HCT116 (cell line): ENCODE results near the gene DOCK11. TPM values are rescaled to one million over a fixed set of nuclear protein-coding genes. Genes with fewer than 3 reads are reported as not detected.

Experiments used
- ATAC-seq: fragments of 200-7000 bp; cut with Tn5 transposase; 2 replicates; pipeline ENCODE4 v1.9.1; 2020; ENCODE audit warnings: mild to moderate bottlenecking, moderate library complexity
- BruUV-seq: library from RNA; stranded (reverse); fragments of 400-500 nt; replicated peaks from 2 replicates; lab custom pipeline; 2021; lab: Mats Ljungman, UMichigan
- CTCF ChIA-PET: fragments of 300-600 bp; sonication (Branson Sonifier 250); formaldehyde crosslinking; loops from one replicate; lab custom pipeline; 2021; ENCODE audit warnings: antibody characterized with exemption; lab: Charles Lee
- POLR2A ChIA-PET: fragments of 300-600, 350-600 bp; sonication (Branson Sonifier 250); formaldehyde crosslinking; loops from one replicate; lab custom pipeline; 2021; ENCODE audit warnings: antibody characterized with exemption; lab: Charles Lee
- RAD21 ChIA-PET, 2 experiments: fragments of 300-600 bp; sonication (Branson Sonifier 250); formaldehyde crosslinking; loops; one replicate each; lab custom pipeline; 2023; ENCODE audit warnings: low total read pairs in 2 of 2; ENCODE audit not compliant: uncharacterized antibody in 2 of 2, unreplicated experiment in 2 of 2, low non-redundant PET in 1 of 2; lab: Charles Lee
- DNase-seq: peaks from one replicate; pipeline ENCODE4 v3.0.0-alpha.2; 2010; ENCODE audit warnings: low read depth, low spot score
- H2AFZ ChIP-seq: fragments of 200-600 bp; shearing (Covaris generic), sonication (generic); 2 replicates; pipeline ENCODE4 v1.6.1; 2017; ENCODE audit warnings: low read depth, mixed run types, mixed read lengths, antibody characterized with exemption, low read length; ENCODE audit not compliant: poor library complexity, severe bottlenecking
- H3K27ac ChIP-seq: 2 replicates; pipeline ENCODE4 v1.5.1; 2012; ENCODE audit warnings: low read depth, low read length
- H3K27me3 ChIP-seq: fragments of 200-600 bp; sonication (generic); 2 replicates; pipeline ENCODE4 v1.6.1; 2016; ENCODE audit warnings: mixed run types, low read length, mixed read lengths; ENCODE audit not compliant: insufficient read depth
- H3K36me3 ChIP-seq, 2 experiments: fragments of 200-500 bp in 1 of 2; fragments of 200-600 bp in 1 of 2; sonication (Bioruptor generic) in 1 of 2; sonication (generic) in 1 of 2; 2 replicates each; pipeline versions ENCODE4 v1.5.1 to v1.6.1; 2014 to 2016; ENCODE audit warnings: low read length in 2 of 2, inconsistent platforms in 1 of 2, mixed read lengths in 1 of 2, mixed run types in 1 of 2; ENCODE audit not compliant: insufficient read depth in 2 of 2, control insufficient read depth in 1 of 2
- H3K4me1 ChIP-seq, 2 experiments: fragments of 200-600 bp in 1 of 2; sonication (generic) in 1 of 2; 2 replicates each; pipeline versions ENCODE4 v1.5.1 to v1.6.1; 2012 to 2017; ENCODE audit warnings: low read length in 2 of 2, inconsistent platforms in 1 of 2, mild to moderate bottlenecking in 1 of 2, mixed read lengths in 1 of 2, mixed run types in 1 of 2, moderate library complexity in 1 of 2; ENCODE audit not compliant: insufficient read depth in 2 of 2, control insufficient read depth in 1 of 2
- H3K4me2 ChIP-seq: fragments of 200-600 bp; sonication (generic); 2 replicates; pipeline ENCODE4 v1.6.1; 2017; ENCODE audit warnings: mixed run types, low read length, mixed read lengths
- H3K4me3 ChIP-seq, 2 experiments: fragments of 200-600 bp in 1 of 2; sonication (generic) in 1 of 2; replicated peaks in 1 of 2; 2 replicates each; pipeline ENCODE4 v1.5.1; 2011 to 2016; ENCODE audit warnings: low read length in 2 of 2, control low read depth in 1 of 2, low read depth in 1 of 2, mild to moderate bottlenecking in 1 of 2, mixed read lengths in 1 of 2, mixed run types in 1 of 2
- H3K79me2 ChIP-seq: fragments of 200-600 bp; sonication (generic); 2 replicates; pipeline ENCODE4 v1.6.1; 2017; ENCODE audit warnings: mild to moderate bottlenecking, mixed run types, low read length, moderate library complexity, mixed read lengths; ENCODE audit not compliant: insufficient read depth
- H3K9ac ChIP-seq: fragments of 200-600 bp; sonication (generic); 2 replicates; pipeline ENCODE4 v1.6.1; 2016; ENCODE audit warnings: low read length, mixed read lengths
- H3K9me2 ChIP-seq: fragments of 200-600 bp; sonication (generic), shearing (Covaris generic); 2 replicates; pipeline ENCODE4 v1.6.1; 2017; ENCODE audit warnings: mixed run types, mild to moderate bottlenecking, moderate library complexity; ENCODE audit not compliant: insufficient read depth
- H3K9me3 ChIP-seq, 2 experiments: fragments of 200-500 bp in 1 of 2; fragments of 200-600 bp in 1 of 2; sonication (Bioruptor generic) in 1 of 2; sonication (generic) in 1 of 2; 2 replicates each; pipeline ENCODE4 v1.6.1; 2014 to 2017; ENCODE audit warnings: low read length in 2 of 2, mixed read lengths in 2 of 2, inconsistent platforms in 1 of 2, low read depth in 1 of 2, mild to moderate bottlenecking in 1 of 2, mixed run types in 1 of 2, moderate library complexity in 1 of 2; ENCODE audit not compliant: control insufficient read depth in 1 of 2, insufficient read depth in 1 of 2
- H4K20me1 ChIP-seq: fragments of 200-600 bp; sonication (generic), shearing (Covaris generic); 2 replicates; pipeline ENCODE4 v1.6.1; 2017; ENCODE audit warnings: mixed run types, mild to moderate bottlenecking, moderate library complexity; ENCODE audit not compliant: insufficient read depth
- ATF3 ChIP-seq: IDR thresholded peaks from 2 replicates; pipeline ENCODE4 v1.6.1; 2012
- CBX3 ChIP-seq: IDR thresholded peaks from 2 replicates; pipeline ENCODE4 v1.6.1; 2012; ENCODE audit warnings: low read depth
- CTCF ChIP-seq, 3 experiments: fragments of 200-600 bp in 1 of 3; sonication (generic) in 1 of 3; IDR thresholded peaks in 2 of 3; conservative IDR thresholded peaks in 1 of 3; 2 replicates each; pipeline ENCODE4 v1.5.1; 2012 to 2017; ENCODE audit warnings: low read depth in 2 of 3, low read length in 2 of 3, antibody characterized with exemption in 1 of 3, borderline replicate concordance in 1 of 3, control low read depth in 1 of 3, mild to moderate bottlenecking in 1 of 3, mixed read lengths in 1 of 3, mixed run types in 1 of 3, moderate library complexity in 1 of 3; ENCODE audit not compliant: insufficient read depth in 1 of 3
- ELF1 ChIP-seq: IDR thresholded peaks from 2 replicates; pipeline ENCODE4 v1.6.1; 2012; ENCODE audit warnings: low read depth, borderline replicate concordance
- EZH2 ChIP-seq: fragments of 200-600 bp; sonication (generic); IDR thresholded peaks from 2 replicates; pipeline ENCODE4 v1.6.1; 2017; ENCODE audit warnings: antibody characterized with exemption, mixed run types
- EZH2phosphoT487 ChIP-seq: fragments of 200-600 bp; IDR thresholded peaks from 2 replicates; pipeline ENCODE4 v1.6.1; 2018; ENCODE audit warnings: antibody characterized with exemption, borderline replicate concordance
- JUND ChIP-seq: IDR thresholded peaks from 2 replicates; pipeline ENCODE4 v1.6.1; 2012
- MAX ChIP-seq: IDR thresholded peaks from 2 replicates; pipeline ENCODE4 v1.6.1; 2012
- POLR2A ChIP-seq: IDR thresholded peaks from 2 replicates; pipeline ENCODE4 v1.7.0; 2011; ENCODE audit warnings: borderline replicate concordance; ENCODE audit not compliant: insufficient read depth, insufficient read length; ENCODE audit errors: extremely low read depth
- POLR2AphosphoS5 ChIP-seq: IDR thresholded peaks from 2 replicates; pipeline ENCODE4 v1.6.1; 2011; ENCODE audit warnings: mild to moderate bottlenecking, low read depth, low read length, moderate library complexity
- RAD21 ChIP-seq: IDR thresholded peaks from 2 replicates; pipeline ENCODE4 v1.6.1; 2012; ENCODE audit warnings: low read depth, mild to moderate bottlenecking
- REST ChIP-seq: IDR thresholded peaks from 2 replicates; pipeline ENCODE4 v1.6.1; 2012; ENCODE audit warnings: low read depth
- SIN3A ChIP-seq: IDR thresholded peaks from 2 replicates; pipeline ENCODE4 v1.6.1; 2012; ENCODE audit warnings: low read depth
- SP1 ChIP-seq: IDR thresholded peaks from 2 replicates; pipeline ENCODE4 v1.6.1; 2012; ENCODE audit warnings: low read depth
- SRF ChIP-seq: IDR thresholded peaks from 2 replicates; pipeline ENCODE4 v1.6.1; 2012; ENCODE audit warnings: low read depth
- YY1 ChIP-seq: IDR thresholded peaks from 2 replicates; pipeline ENCODE4 v1.6.1; 2011; ENCODE audit warnings: low read length, low read depth, moderate library complexity, mild to moderate bottlenecking; ENCODE audit not compliant: insufficient replicate concordance; ENCODE audit errors: extremely low read depth
- ZBTB33 ChIP-seq: IDR thresholded peaks from 2 replicates; pipeline ENCODE4 v1.6.1; 2011; ENCODE audit warnings: mild to moderate bottlenecking, low read length, moderate library complexity; ENCODE audit not compliant: insufficient replicate concordance; ENCODE audit errors: extremely low read depth
- ZFX ChIP-seq: fragments of 450-650 bp; IDR thresholded peaks from 2 replicates; pipeline ENCODE4 v1.6.1; 2017
- ZNF274 ChIP-seq: fragments of 200-500 bp; sonication (Bioruptor generic); IDR thresholded peaks from 2 replicates; pipeline ENCODE4 v1.6.1; 2014; ENCODE audit warnings: mild to moderate bottlenecking, low read depth, low read length, inconsistent platforms
- intact Hi-C: fragments of 100-400 bp; cut with micrococcal nuclease; formaldehyde crosslinking; loops from 2 replicates; pipeline ENCODE4 v1.10.0; 2022
- total RNA-seq: library from RNA; stranded (reverse); gene quantifications from one replicate; pipeline ENCODE4 v1.2.1, GENCODE V29; 2021; ENCODE audit not compliant: unreplicated experiment

Gene DOCK11
- total RNA-seq, 1 experiment from 2014 or later, result 0.59 TPM

- CTCF ChIA-PET, result no interaction called here
- no TSS peak for BruUV-seq
- H3K9ac ChIP-seq, result no peak overlapping the region
- no peaks in the 10 kb centered on the region for H4K20me1 ChIP-seq
- no peak overlapping the region for H3K4me2 ChIP-seq
- H3K4me3 ChIP-seq, result no peak overlapping the region
- no peaks in the 10 kb centered on the region for H3K4me1 ChIP-seq
- RAD21 ChIA-PET, result no interaction called here
- H3K79me2 ChIP-seq, result no peaks in the 10 kb centered on the region
- TF ChIP-seq RAD21 (no peak), SP1 (no peak), YY1 (no peak), ZNF274 (no peak), EZH2 (no peak), ZBTB33 (no peak), JUND (no peak), CTCF (IDR thresholded peaks at IDR 0.05 in 2 of 3, conservative IDR thresholded peaks at IDR 0.05 in 1 of 3; ENCODE audit: borderline replicate concordance in 1 of 3, insufficient read depth in 1 of 3, low read depth in 2 of 3, low read length in 2 of 3) (no peak), REST (no peak), MAX (no peak), ELF1 (no peak), EZH2phosphoT487 (no peak), POLR2AphosphoS5 (no peak), CBX3 (no peak), POLR2A (no peak), ATF3 (no peak), SRF (no peak), ZFX (no peak), SIN3A (no peak)
- no peaks in the 10 kb centered on the region for H3K9me3 ChIP-seq
- POLR2A ChIA-PET, result no interaction called here
- intact Hi-C loops, result no loop called here
- H2AFZ ChIP-seq, result no peak overlapping the region
- H3K27me3 ChIP-seq, result no peaks in the 10 kb centered on the region
- no peaks in the 10 kb centered on the region for H3K9me2 ChIP-seq
- ATAC-seq, result no peak
- no peak for DNase-seq
- no peak overlapping the region for H3K27ac ChIP-seq
- no peaks in the 10 kb centered on the region for H3K36me3 ChIP-seq
Measured at GRCh38 chrX:118614150-118614549, 118.5 kb downstream of the DOCK11 start.
